Measurements from ENCODE around the gene MDFI.

MDFI gene

DNA sequence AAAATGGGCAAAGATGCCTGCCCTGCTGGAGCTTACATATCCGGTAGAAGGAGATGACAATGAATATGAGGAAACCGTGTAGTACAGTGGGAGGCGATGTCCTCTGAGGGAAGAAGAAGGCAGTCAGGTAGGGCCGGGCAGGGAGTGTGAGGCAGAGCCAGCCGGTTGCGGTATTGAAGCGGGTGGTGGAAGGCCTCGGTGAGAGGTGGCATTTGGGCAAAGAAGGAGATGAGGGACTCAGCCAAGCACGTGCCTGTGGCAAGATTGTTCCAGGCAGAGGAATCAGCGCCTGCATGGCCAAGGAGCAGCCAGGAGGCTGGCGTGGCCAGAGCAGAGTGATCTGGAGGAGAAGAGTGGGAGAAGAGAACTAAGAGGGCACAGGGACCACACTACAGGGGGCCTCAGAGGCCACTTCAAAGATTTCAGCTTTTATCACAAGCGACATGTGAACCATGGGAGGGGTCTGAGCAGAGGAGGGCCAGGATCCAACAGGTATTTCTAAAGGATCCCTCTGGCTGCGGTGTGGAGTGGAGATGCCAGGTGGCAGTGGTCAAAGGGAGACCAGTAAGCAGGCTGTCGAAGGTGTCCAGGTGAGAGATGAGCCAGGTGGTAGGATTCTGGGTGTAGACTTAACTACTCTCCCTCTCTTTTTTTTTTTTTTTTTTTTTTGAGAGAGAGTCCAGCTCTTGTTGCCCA is 13.8 kb downstream of the MDFI start:
- FAIRE-seq: no peak

DNA sequence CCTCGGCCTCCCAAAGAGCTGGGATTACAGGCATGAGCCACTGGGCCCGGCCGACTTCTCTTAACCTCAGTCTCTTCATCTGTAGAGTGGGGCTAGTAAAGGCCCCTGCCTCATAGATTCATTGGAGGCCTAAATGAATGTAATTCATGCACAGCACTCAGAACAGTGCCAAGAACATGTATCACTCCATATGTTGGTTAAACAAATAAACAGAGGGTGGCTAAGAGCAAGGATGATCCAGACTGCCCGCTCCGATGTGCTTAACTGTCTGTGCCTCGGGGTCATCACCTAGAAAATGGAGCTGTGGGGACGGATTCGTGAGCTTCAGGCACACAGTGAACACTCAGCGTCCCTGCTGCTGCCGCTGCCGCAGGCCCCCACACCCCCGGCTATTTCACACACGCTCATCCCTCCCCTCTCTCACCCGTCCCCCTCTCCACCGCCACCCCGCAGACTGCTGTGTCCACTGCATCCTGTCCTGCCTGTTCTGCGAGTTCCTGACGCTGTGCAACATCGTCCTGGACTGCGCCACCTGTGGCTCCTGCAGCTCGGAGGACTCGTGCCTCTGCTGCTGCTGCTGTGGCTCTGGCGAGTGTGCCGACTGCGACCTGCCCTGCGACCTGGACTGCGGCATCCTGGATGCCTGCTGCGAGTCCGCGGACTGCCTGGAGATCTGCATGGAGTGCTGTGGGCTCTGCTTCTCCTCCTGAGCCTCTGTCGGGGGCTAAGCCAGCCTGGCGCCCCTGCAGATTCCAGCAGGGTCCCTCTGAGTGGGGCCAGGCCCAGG is 14.8 kb downstream of the MDFI start:
- FAIRE-seq: no peak

DNA sequence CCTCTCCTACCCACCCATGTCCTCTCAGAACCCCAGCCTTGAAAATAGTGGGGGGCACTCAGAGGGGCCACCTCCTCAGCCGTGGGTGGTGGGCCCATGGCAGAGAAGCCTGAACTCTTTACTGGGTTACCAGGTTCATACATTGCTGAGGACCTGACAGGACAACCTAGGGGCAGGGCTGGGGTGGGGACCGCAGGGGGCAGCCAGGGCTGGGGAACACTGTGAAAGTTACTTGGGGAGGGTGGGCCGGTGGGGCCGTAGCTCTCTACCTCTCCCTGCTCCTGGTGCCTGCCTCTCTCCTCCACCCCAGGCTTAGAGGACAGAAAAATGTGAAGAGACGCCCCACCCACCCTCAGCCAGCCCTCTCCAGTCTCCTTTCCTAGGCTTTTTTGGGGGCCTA is 15.4 kb downstream of the MDFI start:
- no peak for FAIRE-seq

DNA sequence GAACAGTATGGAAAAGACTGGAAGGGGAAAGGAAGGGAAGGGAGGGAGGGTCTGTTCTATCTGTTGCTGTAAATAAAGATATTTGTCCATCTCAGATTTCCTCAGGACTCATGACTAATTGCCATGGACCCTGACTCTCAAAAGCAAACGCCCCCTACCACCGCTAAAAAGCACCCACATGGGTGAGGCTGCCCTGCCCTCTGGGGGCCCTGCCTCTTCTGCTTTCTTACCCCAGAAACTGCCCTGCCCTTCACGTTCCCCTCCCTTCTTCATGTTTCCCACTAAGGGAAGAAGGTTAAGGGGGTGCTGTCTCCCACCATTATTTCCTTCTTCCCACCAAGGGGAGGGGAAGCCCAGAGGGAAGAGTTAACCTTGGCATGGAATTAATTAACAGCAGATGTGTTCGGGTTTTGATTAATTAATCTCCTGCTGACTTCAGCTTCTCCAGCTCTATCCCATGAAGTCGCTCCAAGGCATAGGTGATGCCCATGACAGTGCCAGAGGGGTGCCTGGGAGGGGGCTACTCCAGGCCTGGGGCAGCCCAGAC is 16.0 kb downstream of the MDFI start:
- no peak for FAIRE-seq

DNA sequence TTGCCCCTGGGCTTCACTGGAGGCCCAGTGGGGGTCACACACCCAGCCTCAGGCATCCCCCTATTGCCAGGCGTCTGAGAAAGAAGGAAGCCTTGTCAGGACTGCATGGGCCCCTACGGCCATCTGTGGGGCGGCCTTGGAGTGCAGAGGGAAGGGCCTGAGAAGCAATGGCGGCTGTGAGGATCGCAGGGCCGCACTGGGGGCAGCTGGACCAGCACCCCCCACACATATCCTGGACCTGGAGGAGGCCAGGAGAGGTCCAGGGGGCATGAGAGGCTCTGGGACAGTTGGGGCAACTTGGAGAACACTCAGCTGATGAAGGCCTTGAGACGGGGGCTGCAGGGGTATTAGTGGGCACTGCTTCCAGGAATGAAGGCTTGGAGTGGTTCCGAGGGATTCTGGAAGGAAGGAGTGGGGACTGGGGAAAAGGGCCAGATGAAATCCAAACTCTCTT is 16.5 kb downstream of the MDFI start:
- FAIRE-seq: no peak

DNA sequence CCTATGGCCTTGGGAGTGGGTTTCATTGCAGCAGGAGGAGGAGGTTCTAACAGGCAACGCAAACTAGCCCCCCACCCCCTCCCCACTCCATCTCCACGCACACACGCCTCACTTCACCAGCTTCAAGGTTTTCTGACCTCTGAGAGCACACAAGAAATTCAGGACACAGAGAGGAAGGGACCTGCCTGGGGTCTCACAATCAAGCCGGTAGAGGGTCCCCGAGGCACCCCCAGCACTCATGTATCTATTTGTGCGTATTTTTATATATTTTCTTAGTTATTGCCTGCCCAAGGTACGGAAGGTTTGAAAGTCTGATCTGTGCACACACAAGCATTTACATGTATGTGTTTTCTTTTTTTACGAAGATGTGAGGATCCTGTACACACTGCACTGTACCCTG is 16.9 kb downstream of the MDFI start:
- FAIRE-seq: no peak

DNA sequence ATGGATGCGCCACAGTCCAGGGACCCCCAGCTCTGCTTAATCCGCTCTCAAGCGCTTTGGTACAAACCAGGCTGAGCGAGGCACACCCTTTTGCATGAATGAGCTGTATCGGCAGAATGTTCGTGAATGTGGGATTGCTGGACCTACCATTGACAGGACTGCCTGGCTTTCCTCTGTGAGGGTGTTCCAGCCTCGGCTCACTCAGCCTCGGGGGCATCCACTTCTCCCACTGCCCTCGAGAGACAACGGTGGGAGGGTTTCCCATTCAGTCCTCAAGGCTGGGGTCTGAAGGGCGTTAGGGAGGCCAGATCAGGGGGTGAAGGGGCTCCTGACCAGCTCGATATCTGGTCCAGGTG is 17.4 kb downstream of the MDFI start:
- no peak for FAIRE-seq

DNA sequence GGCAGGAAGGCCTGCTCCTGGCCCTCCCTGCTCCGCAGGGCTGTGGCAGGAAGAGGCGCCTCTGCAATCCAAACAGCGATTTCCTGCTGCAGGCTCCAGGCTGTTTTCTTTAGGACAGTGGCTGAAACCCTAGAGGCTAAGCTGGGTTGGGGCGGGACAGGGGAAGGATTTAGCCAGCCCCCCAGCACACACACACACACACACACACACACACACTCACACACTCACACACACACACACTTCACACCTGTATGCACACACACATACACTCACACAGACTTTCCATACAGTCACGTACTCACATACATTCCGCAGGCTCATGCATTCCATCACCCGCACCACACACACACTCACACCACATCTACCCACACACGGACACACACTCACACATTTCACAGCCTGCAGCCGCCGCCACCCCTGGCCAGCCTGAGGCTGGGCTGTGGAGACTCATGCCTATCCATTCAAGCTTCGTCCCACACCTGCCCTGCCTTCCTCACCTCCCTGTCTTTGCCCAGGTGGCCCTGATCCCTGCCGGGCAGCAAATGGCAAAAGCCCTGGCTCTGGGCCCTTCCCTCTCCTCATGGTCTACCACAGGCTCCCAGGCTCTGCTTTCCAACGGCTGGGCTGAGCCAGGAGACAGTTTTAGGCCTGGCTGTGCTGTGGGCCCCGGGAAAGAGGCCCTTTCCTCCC is 17.9 kb downstream of the MDFI start:
- no peak for FAIRE-seq

DNA sequence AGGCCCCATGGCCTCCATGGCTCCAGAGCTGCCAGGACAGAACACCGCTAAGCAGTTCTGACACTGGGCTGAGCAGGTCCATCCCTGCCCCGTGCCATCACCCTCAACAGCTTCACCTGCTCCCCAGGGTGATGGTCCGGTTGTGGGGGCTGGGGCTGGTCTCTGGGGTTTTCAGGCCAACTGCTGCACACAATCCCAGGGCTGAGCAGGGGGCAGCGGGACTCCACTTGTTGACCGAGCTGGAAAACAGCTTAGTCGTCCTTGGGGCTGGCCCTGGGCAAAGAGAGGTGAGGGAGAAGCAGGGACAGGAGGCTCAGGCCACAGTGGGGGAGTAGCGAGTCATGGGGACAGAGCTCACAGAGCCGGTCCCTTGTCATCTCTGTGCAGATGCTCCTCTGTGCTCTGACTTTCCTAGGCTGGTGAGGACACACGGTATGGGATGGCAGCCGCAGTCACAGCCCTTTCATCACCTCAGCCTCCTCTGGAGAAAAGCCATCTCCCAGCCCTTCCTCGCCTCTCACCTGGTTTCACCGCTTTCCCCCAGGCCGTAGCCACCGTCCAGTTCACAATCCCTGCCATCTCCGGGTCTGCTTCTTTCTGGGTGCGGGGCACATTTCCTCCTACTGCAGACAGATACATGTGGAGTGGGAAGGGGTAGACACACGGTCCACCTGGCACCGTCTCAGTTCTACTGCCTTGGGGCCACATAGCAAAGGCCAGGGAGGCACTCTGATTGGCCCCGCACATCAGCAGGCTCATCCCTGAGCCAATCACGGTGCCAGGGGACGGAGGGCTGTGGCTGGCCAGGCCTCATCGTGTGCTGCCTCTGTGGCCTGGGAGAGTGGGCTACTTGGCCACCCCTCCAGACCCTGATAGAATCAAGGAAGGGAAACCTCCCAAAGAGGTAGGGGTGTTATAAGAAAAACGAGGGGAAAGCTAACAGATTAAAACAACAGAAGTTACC is 19.1 kb downstream of the MDFI start:
- FAIRE-seq: no peak

DNA sequence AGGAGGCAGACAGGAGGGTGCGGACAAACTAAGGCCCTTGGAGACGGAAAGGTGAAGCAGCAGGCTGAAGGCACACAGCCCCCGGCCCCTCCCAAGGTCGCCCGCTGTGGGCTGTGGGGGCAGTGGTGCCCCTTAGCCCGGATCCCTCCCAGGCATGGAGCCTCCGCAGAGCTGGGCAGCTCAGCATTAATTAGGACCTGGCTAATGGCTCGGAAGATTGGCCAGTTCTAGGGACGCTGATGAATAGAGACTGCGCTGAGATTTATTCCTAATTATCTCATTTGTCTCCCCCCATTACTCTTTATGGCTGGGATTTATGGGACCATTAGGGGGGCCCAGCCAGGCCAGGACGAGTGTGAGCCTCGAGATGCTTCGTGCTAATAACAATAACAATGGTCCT is 20.4 kb downstream of the MDFI start:
- no peak for FAIRE-seq

DNA sequence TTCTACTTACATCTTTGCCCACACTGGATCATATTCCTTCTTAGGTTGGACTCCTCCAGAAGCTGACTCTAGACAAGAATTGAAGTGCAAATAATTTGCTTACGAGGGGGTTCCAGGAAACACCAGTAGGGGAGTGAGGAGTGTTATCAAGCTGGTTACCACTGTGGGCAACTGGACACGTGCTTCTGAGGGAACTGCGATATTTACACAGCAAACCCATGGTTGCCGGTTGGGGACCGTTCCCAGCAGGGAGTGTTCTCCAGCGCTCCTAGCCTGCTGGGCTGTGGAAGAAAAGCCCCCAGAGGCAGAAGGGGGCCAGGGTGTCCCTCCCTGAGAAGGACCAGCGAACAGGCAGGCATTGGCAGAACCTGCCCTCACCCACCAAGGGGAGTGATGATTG is 21.7 kb downstream of the MDFI start:
- FAIRE-seq: no peak

DNA sequence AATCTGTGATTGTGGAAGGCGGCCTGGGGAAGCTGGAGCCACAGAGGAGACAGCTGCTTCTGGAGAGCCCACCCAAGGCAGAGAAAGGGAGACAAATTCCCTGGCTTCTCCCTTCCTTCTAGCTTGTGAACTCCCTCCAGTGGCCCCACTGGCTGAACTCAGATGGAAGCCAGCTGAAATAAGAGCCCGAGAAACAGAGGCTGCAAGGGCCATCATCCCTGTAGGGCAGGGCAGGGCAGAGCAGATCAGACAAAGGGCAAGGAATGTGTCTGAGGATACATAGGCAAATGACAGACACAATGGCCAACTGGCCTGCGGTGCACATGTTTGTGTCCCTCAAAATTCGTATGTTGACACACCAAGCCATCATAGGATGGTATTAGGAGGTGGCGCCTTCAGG is 25.3 kb downstream of the MDFI start:
- FAIRE-seq: no peak

DNA sequence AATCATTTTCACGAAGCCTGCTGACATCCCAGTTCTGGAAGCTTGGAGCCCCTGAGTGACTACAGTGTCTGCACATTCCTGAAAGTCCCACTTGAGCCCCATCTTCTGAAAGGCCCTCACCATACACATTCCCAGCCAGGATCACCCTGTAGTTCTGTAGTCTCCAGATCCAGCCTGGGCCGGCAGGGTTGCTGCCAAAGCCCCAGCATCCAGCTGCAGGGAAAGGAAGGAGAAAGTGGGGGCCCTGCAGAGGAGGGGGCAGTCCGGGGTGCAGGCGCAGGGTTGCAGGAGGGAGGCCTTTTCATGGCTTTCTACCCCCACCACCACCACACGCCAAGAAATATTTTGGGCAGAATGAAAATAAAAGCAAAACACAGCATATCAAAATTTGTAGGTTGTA is 26.0 kb downstream of the MDFI start:
- no peak for FAIRE-seq

DNA sequence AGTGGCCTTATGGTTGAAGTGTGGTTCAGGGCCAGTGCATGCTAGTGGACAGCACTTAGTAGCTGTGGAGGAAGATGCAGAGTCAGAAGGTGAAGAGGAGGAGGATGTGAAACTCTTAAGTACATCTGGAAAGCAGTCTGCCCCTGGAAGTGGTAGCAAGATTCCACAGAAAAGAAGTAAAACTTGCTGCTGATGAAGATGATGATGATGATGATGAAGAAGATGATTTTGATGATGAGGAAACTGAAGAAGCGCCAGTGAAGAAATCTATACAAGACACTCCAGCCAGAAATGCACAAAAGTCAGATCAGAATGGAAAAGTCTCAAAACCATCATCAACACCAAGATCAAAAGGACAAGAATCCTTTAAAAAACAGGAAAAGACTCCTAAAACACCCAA is 28.9 kb downstream of the MDFI start:
- FAIRE-seq: no peak

DNA sequence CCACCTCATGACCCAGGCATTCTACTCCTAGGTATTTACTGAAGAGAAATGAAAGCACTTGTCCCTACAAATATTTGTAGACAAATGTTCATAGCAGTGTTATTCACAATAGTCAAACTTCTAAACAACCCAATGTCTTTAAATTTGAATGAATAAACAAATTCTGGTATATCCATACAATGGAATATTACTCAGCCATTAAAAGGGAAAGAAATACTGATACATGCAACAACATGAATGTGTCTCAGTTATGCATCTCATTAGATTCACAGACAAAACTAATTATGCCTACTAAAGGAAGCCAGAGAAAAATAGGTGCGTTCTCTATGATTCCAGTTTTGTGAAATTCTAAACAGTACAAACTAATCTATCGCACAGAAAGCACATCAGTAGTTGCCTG is 30.7 kb downstream of the MDFI start:
- FAIRE-seq: no peak

DNA sequence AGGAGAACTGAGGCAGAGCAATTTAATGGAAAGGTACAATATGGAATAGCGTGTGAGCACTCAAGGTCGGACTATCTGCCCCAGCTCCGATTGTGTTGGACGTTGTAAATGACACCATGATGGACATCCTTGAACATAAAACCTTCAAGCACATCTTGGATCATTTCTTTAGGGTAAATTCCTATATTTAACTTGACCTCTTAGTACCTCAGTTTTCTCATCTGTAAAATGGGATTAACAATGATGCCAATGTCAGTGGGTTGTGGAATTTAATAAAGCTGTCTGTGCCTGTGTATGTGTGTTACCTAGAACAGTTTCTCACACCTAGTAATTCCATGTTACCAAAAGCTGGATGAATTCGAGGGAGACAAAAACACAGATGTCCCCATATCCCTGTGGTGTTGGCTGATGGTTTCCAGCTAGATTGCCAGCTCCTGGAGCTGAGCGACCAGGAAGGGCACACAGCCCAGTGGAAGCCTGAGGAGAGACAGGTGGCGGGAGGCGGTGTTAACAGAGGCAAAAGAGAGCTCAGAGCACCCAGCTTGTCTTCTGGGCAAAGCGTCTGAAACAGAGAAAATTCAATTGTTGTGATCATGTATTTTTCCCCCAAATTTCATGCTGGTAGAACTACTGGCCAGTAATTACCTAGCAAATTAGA is 32.6 kb downstream of the MDFI start:
- FAIRE-seq: no peak

DNA sequence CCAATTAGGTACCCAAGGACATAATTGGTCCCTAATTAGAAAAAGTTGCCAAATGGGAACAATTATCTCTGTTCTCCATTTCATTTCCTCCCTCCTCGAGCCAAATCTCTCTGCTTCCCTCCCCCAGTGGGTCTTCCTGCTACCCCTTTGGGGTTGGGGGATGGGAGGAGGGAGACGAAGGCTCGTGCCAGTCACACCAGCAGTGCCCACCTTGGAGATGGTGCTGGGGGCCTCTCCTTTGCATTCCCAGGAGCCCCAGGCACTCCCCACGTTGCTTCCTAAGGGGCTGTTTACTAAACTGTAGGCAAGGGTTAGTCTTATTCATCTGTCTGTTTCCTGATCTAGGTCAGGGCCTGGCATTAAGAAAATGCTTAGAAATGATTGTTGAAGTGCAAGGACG is 33.1 kb downstream of the MDFI start:
- no peak for FAIRE-seq

DNA sequence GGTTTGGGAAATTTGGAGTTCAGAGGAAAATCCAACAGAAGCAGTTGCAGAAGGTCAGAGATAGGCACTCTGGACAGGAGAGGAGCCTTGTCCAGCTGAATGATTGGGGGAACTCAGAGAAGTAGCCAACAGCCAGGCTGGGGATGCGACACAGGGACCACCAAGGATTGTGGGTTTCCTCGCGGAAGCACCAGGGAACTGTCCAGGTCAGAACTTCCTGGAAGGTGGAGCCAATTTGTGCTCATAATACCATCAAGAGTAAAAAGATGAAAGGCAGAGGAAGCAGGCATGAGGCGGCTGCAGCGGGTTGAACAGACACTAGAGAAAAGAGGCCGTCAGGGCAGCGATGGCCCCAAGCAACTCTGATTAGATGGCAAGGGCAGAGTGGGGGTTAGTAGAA is 33.7 kb downstream of the MDFI start:
- FAIRE-seq: no peak

DNA sequence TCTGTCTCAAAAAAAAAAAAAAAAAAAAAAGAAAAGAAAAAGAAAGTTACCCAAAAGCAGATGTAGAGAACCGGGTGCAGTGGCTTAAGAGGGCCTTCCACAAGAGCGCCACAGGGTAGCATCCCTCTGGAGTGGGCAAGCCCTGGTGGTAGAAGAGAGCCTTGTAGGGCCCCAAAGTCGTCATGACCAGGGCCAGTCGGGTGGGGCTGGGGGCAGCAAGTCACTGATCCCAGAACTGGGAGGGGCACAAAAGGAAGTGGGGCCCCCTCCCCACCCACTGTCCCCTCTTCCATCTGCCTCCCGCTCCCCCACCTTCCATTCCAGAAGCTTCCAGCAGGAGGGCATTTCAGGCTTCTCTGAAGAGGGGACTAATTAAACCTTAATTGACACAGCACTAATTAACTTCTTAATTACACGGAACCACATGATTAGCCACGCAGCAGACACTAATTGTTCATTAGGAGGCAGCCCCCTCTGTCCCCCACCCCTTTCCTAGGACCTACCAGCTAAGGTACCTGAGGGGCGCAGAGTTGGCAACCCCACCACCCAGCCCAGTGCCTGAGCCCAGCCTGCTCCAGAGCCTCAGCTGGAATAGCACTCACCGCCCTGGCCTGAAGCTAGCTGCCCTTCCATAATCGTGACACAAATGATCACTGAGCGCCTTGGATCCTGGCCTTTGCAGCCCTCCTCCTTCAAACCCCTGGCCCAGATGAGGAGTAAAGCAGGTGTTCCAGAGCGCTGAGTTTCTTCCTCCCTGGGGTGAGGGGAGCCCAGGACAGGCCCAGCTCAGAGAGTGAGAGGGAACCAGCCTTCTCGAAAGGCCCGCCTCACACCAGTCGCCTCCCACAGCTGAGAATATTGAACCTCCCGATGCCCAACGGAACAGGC is 34.8 kb downstream of the MDFI start:
- no peak for FAIRE-seq

DNA sequence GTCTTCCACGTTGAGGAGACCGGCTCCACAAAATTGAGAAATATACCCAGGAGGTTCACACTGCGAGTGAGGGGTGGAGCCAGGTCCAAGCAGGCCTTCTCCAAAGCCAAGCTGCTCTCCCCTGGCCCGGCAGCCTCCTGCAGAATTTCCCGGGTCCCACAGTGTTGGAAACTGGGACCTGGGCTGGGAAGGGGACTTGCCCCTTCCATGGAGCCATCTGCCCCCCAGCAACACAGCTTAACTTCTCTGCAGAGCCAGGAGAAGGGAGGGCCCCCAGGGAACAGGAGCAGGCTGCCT is 35.4 kb downstream of the MDFI start:
- FAIRE-seq: no peak

All from endometrium (tissue), 2 donors.